ENCODE measurements around the gene CCDC183. TPM values are rescaled to one million over a fixed set of nuclear protein-coding genes. Genes with fewer than 3 reads are reported as not detected.

CCDC183 gene
- polyA plus RNA-seq, 1 donor from 2014 or later, result 5.5 TPM

- Histone ChIP-seq H4K20me1 (ENCODE audit: insufficient read depth) (no peaks in the 10 kb centered on the region), H3K9me3 (ENCODE audit: low read length) (no peaks in the 10 kb centered on the region), H3K36me3 (ENCODE audit: insufficient read depth, low read length) (no peaks in the 10 kb centered on the region), H3K27me3 (ENCODE audit: insufficient read depth, low read depth, low read length) (no peaks in the 10 kb centered on the region), H2AFZ (ENCODE audit: low read depth, low read length) (no peak overlapping the region), H3K4me2 (ENCODE audit: low read length) (no peak overlapping the region), H3K79me2 (replicated peaks; ENCODE audit: insufficient read depth, low read length) (no peaks in the 10 kb centered on the region), H3K27ac (ENCODE audit: low read length) (no peak overlapping the region), H3K9me2 (ENCODE audit: insufficient read depth, low read length) (no peaks in the 10 kb centered on the region), H3K4me3 (ENCODE audit: low read length) (no peak overlapping the region), H3K9ac (ENCODE audit: low read length) (no peak overlapping the region), H3F3A (ENCODE audit: insufficient read depth, low read length, poor library complexity, severe bottlenecking) (no peaks in the 10 kb centered on the region)
- TF ChIP-seq EZH2 (IDR thresholded peaks at IDR 0.05; ENCODE audit: borderline replicate concordance, insufficient read depth, low read length, poor library complexity, severe bottlenecking) (no peak), EP300 (conservative IDR thresholded peaks at IDR 0.05; ENCODE audit: poor library complexity, severe bottlenecking) (no peak), POLR2AphosphoS5 (IDR thresholded peaks at IDR 0.05) (no peak), SMC3 (conservative IDR thresholded peaks at IDR 0.05; ENCODE audit: poor library complexity) (no peak), RAD21 (conservative IDR thresholded peaks at IDR 0.05) (no peak), CTCF (IDR thresholded peaks at IDR 0.05; ENCODE audit: poor library complexity, severe bottlenecking) (no peak), TAF1 (IDR thresholded peaks at IDR 0.05; ENCODE audit: low read depth) (no peak), MXI1 (conservative IDR thresholded peaks at IDR 0.05; ENCODE audit: poor library complexity, severe bottlenecking) (no peak), REST (IDR thresholded peaks at IDR 0.05; ENCODE audit: borderline replicate concordance) (no peak)
Measured at GRCh38 chr9:136774416-136775045, 21.6 kb upstream of the CCDC183 start.

GRCh38 chr9:136775191-136775590, 20.9 kb upstream of the CCDC183 start:
- Histone ChIP-seq H3K79me2 (replicated peaks; ENCODE audit: insufficient read depth, low read length) (no peaks in the 10 kb centered on the region), H3K4me2 (ENCODE audit: low read length) (no peak overlapping the region), H4K20me1 (ENCODE audit: insufficient read depth) (no peaks in the 10 kb centered on the region), H3K27me3 (ENCODE audit: insufficient read depth, low read depth, low read length) (no peaks in the 10 kb centered on the region), H3K9me3 (ENCODE audit: low read length) (no peaks in the 10 kb centered on the region), H3K27ac (ENCODE audit: low read length) (no peak overlapping the region), H3K9ac (ENCODE audit: low read length) (no peak overlapping the region), H3K4me3 (ENCODE audit: low read length) (no peak overlapping the region), H3K9me2 (ENCODE audit: insufficient read depth, low read length) (no peaks in the 10 kb centered on the region), H3K36me3 (ENCODE audit: insufficient read depth, low read length) (no peaks in the 10 kb centered on the region), H3F3A (ENCODE audit: insufficient read depth, low read length, poor library complexity, severe bottlenecking) (no peaks in the 10 kb centered on the region), H2AFZ (ENCODE audit: low read depth, low read length) (no peak overlapping the region)
- TF ChIP-seq MXI1 (conservative IDR thresholded peaks at IDR 0.05; ENCODE audit: poor library complexity, severe bottlenecking) (no peak), REST (IDR thresholded peaks at IDR 0.05; ENCODE audit: borderline replicate concordance) (no peak)

Measured in neural cell (in vitro differentiated cells).